ENCODE measurements around the gene CAMK1D.

CAMK1D gene

GRCh38 chr10:12780634-12781601, 431.6 kb downstream of the CAMK1D start:
- Histone ChIP-seq H3K79me2 (ENCODE audit: control insufficient read depth, insufficient read depth, low read length, unreplicated experiment) (no peaks in the 10 kb centered on the region), H3K27ac (ENCODE audit: low read depth, low read length) (no peak overlapping the region), H2AFZ (ENCODE audit: low read length, unreplicated experiment) (no peak overlapping the region), H3K36me3 (ENCODE audit: insufficient read depth, low read length) (no peaks in the 10 kb centered on the region), H3K27me3 (ENCODE audit: insufficient read depth, low read length) (no peaks in the 10 kb centered on the region), H3K4me3 (ENCODE audit: low read depth, low read length) (no peak overlapping the region), H3K4me1 (ENCODE audit: control insufficient read depth, insufficient read depth, low read length, unreplicated experiment) (no peaks in the 10 kb centered on the region)

- H3K27ac ChIP-seq (ENCODE audit: low read depth, low read length) = no peak overlapping the region
- H3K36me3 ChIP-seq (ENCODE audit: insufficient read depth, low read length) = no peaks in the 10 kb centered on the region
- no peak overlapping the region for H2AFZ ChIP-seq (ENCODE audit: low read length, unreplicated experiment)
- no peaks in the 10 kb centered on the region for H3K79me2 ChIP-seq (ENCODE audit: control insufficient read depth, insufficient read depth, low read length, unreplicated experiment)
- no peaks in the 10 kb centered on the region for H3K4me1 ChIP-seq (ENCODE audit: control insufficient read depth, insufficient read depth, low read length, unreplicated experiment)
- H3K27me3 ChIP-seq (ENCODE audit: insufficient read depth, low read length) = no peaks in the 10 kb centered on the region
- H3K4me3 ChIP-seq (ENCODE audit: low read depth, low read length) = no peak overlapping the region
These were observed 432.6 kb downstream of the CAMK1D start for GRCh38 chr10:12781976-12782375.

- Histone ChIP-seq H3K27me3 (ENCODE audit: insufficient read depth, low read length) (no peaks in the 10 kb centered on the region), H3K4me1 (ENCODE audit: control insufficient read depth, insufficient read depth, low read length, unreplicated experiment) (no peaks in the 10 kb centered on the region), H3K36me3 (ENCODE audit: insufficient read depth, low read length) (no peaks in the 10 kb centered on the region), H2AFZ (ENCODE audit: low read length, unreplicated experiment) (peak overlapping the region; percentile 7), H3K79me2 (ENCODE audit: control insufficient read depth, insufficient read depth, low read length, unreplicated experiment) (no peaks in the 10 kb centered on the region), H3K4me3 (ENCODE audit: low read depth, low read length) (no peak overlapping the region), H3K27ac (ENCODE audit: low read depth, low read length) (no peak overlapping the region)
These were observed 433.2 kb downstream of the CAMK1D start for GRCh38 chr10:12782537-12782936.

- Histone ChIP-seq H3K79me2 (ENCODE audit: control insufficient read depth, insufficient read depth, low read length, unreplicated experiment) (no peaks in the 10 kb centered on the region), H3K4me3 (ENCODE audit: low read depth, low read length) (no peak overlapping the region), H3K27me3 (ENCODE audit: insufficient read depth, low read length) (no peaks in the 10 kb centered on the region), H3K36me3 (ENCODE audit: insufficient read depth, low read length) (no peaks in the 10 kb centered on the region), H3K27ac (ENCODE audit: low read depth, low read length) (no peak overlapping the region), H3K4me1 (ENCODE audit: control insufficient read depth, insufficient read depth, low read length, unreplicated experiment) (no peaks in the 10 kb centered on the region), H2AFZ (ENCODE audit: low read length, unreplicated experiment) (no peak overlapping the region)
These were observed 433.9 kb downstream of the CAMK1D start for GRCh38 chr10:12783293-12783692.

- no peak overlapping the region for H3K27ac ChIP-seq (ENCODE audit: low read depth, low read length)
- H3K4me3 ChIP-seq (ENCODE audit: low read depth, low read length) = no peak overlapping the region
- H3K79me2 ChIP-seq (ENCODE audit: control insufficient read depth, insufficient read depth, low read length, unreplicated experiment) = no peaks in the 10 kb centered on the region
- no peaks in the 10 kb centered on the region for H3K4me1 ChIP-seq (ENCODE audit: control insufficient read depth, insufficient read depth, low read length, unreplicated experiment)
- H3K36me3 ChIP-seq (ENCODE audit: insufficient read depth, low read length) = no peaks in the 10 kb centered on the region
- H3K27me3 ChIP-seq (ENCODE audit: insufficient read depth, low read length) = no peaks in the 10 kb centered on the region
- no peak overlapping the region for H2AFZ ChIP-seq (ENCODE audit: low read length, unreplicated experiment)
These were observed 435.3 kb downstream of the CAMK1D start for GRCh38 chr10:12784646-12785045.

GRCh38 chr10:12785415-12785831, 436.1 kb downstream of the CAMK1D start:
- no peaks in the 10 kb centered on the region for H3K4me1 ChIP-seq (ENCODE audit: control insufficient read depth, insufficient read depth, low read length, unreplicated experiment)
- H3K4me3 ChIP-seq (ENCODE audit: low read depth, low read length) = no peak overlapping the region
- no peaks in the 10 kb centered on the region for H3K27me3 ChIP-seq (ENCODE audit: insufficient read depth, low read length)
- H2AFZ ChIP-seq (ENCODE audit: low read length, unreplicated experiment) = no peak overlapping the region
- no peak overlapping the region for H3K27ac ChIP-seq (ENCODE audit: low read depth, low read length)
- no peaks in the 10 kb centered on the region for H3K36me3 ChIP-seq (ENCODE audit: insufficient read depth, low read length)
- no peaks in the 10 kb centered on the region for H3K79me2 ChIP-seq (ENCODE audit: control insufficient read depth, insufficient read depth, low read length, unreplicated experiment)

GRCh38 chr10:12787297-12787696, 437.9 kb downstream of the CAMK1D start:
- H3K4me1 ChIP-seq (ENCODE audit: control insufficient read depth, insufficient read depth, low read length, unreplicated experiment) = no peaks in the 10 kb centered on the region
- H3K27me3 ChIP-seq (ENCODE audit: insufficient read depth, low read length) = no peaks in the 10 kb centered on the region
- H3K27ac ChIP-seq (ENCODE audit: low read depth, low read length) = no peak overlapping the region

GRCh38 chr10:12788277-12788676, 438.9 kb downstream of the CAMK1D start:
- Histone ChIP-seq H3K27me3 (ENCODE audit: insufficient read depth, low read length) (no peaks in the 10 kb centered on the region), H3K4me1 (ENCODE audit: control insufficient read depth, insufficient read depth, low read length, unreplicated experiment) (no peaks in the 10 kb centered on the region), H3K4me3 (ENCODE audit: low read depth, low read length) (no peak overlapping the region), H3K36me3 (ENCODE audit: insufficient read depth, low read length) (no peaks in the 10 kb centered on the region), H2AFZ (ENCODE audit: low read length, unreplicated experiment) (no peak overlapping the region), H3K79me2 (ENCODE audit: control insufficient read depth, insufficient read depth, low read length, unreplicated experiment) (no peaks in the 10 kb centered on the region), H3K27ac (ENCODE audit: low read depth, low read length) (no peak overlapping the region)

More at GRCh38 chr10:12787297-12787696, 437.9 kb downstream of the CAMK1D start:
- Histone ChIP-seq H3K4me3 (ENCODE audit: low read depth, low read length) (no peak overlapping the region), H3K36me3 (ENCODE audit: insufficient read depth, low read length) (no peaks in the 10 kb centered on the region), H3K79me2 (ENCODE audit: control insufficient read depth, insufficient read depth, low read length, unreplicated experiment) (no peaks in the 10 kb centered on the region), H2AFZ (ENCODE audit: low read length, unreplicated experiment) (no peak overlapping the region)

- Histone ChIP-seq H3K4me3 (ENCODE audit: low read depth, low read length) (no peak overlapping the region), H3K79me2 (ENCODE audit: control insufficient read depth, insufficient read depth, low read length, unreplicated experiment) (no peaks in the 10 kb centered on the region), H3K36me3 (ENCODE audit: insufficient read depth, low read length) (no peaks in the 10 kb centered on the region), H3K4me1 (ENCODE audit: control insufficient read depth, insufficient read depth, low read length, unreplicated experiment) (no peaks in the 10 kb centered on the region), H3K27ac (ENCODE audit: low read depth, low read length) (no peak overlapping the region), H2AFZ (ENCODE audit: low read length, unreplicated experiment) (no peak overlapping the region), H3K27me3 (ENCODE audit: insufficient read depth, low read length) (no peaks in the 10 kb centered on the region)
These were observed 440.9 kb downstream of the CAMK1D start for GRCh38 chr10:12790270-12790669.

GRCh38 chr10:12791728-12792127, 442.4 kb downstream of the CAMK1D start:
- Histone ChIP-seq H3K36me3 (ENCODE audit: insufficient read depth, low read length) (no peaks in the 10 kb centered on the region), H3K4me3 (ENCODE audit: low read depth, low read length) (no peak overlapping the region), H3K4me1 (ENCODE audit: control insufficient read depth, insufficient read depth, low read length, unreplicated experiment) (no peaks in the 10 kb centered on the region)

More at GRCh38 chr10:12791728-12792127, 442.4 kb downstream of the CAMK1D start:
- H3K27ac ChIP-seq (ENCODE audit: low read depth, low read length) = no peak overlapping the region
- no peaks in the 10 kb centered on the region for H3K79me2 ChIP-seq (ENCODE audit: control insufficient read depth, insufficient read depth, low read length, unreplicated experiment)
- no peaks in the 10 kb centered on the region for H3K27me3 ChIP-seq (ENCODE audit: insufficient read depth, low read length)
- H2AFZ ChIP-seq (ENCODE audit: low read length, unreplicated experiment) = no peak overlapping the region

All from ACC112 (cell line).